Activated CD8-positive, alpha-beta memory T cell treated with anti-CD3 and anti-CD28 coated beads, Interleukin-2, amount 50 U/mL, for 48 hours (primary cell): ENCODE results near the gene THSD8.
A peak's percentile ranks its signal among the peaks of the same experiment; 100 is the strongest.

Experiments
- DNase-seq: peaks from one replicate; pipeline ENCODE4 v3.0.0-alpha.2; 2020

Gene THSD8

DNA sequence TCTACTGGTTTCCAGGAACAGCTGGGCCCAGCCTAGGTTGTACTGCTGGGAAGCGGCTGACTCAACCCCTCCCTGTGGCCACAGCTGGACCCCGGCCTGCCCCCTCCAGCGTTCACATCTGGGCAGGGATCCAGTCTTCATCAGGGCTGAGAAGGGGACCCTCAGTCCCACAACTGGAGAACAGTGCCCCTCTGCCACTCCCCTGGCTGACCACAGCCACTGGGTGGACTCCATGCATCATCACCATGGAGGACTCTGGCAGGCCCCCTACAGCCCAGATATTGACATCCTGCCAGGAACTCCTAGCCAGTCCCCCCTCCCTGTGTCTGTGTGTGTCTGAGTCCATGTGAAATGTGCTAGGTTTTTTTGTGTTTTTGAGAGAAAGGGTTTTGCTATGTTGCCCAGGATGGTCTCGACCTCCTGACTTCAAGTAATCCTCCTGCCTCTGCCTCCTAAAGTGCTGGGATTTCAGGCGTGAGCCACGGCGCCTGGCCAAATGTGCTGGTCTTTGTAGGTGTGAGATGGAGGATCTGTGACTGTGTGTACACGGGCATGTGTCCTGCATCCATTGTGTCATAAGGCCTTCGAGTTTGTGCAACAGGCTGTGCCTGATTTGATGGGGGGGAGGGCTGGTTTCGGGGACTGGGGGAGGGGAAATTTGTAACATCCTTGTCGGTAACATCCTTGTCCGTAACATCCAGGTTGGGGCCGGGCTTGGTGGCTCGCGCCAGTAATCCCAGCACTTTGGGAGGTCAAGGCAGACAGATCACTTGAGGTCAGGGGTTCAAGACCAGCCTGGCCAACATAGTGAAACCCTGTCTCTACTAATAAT is 22.5 kb upstream of the THSD8 start:
- DNase-seq = peak; percentile 62

DNA sequence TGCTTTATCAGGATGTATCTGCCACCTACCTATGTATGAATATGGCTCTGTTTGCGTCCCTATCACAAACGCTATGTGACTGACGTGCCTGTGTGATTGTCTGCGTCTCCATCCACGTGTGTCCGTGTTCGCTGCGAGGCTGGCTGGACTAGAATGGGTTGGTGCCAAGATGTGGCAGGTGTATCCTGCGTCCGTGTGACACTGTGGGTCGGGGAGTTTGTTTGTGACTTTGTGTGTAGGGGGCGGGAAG is 19.8 kb upstream of the THSD8 start:
- no peak for DNase-seq

DNA sequence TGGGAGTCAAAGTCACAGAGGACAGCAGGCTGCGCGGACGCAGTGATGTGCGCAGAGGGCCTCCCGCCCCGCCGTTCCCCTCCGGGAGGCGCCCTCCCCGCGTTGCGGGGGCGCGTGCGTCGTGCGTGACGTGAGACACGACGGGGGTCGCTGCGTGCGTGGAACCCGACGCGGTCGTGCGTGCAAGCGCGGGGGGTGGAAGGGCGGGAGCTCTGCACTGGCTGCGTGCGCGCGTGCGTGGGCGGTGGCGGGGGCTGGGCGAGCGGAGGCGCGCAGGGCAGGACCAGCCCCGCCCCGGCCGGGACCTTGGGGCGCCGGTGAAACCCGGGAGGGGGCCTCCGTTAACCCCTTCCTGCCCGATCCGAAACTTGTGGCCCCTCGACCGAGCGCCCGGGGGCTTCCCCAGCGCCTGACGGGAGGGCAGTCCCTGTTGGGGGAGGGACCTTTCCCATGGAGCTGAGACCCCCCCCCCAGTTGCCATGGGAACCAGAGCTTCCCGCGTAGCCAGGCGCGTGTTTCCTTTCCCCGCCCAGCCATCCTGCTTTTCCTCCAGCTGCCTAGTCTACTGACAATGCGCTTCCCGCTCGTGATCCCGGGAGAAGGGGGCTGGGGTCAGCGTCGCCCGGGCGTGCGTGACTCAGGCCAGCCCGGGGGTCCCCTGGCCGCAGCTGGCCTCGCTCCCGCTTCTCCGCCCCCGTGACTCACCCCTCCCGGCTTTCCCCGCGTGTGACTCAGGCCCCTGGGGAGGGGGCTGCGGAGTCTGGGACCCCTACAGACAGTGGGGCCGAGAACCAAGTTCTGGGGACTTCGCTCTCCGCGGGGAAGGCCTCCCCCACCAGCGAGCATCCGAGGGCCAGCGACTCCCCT is 19.2 kb upstream of the THSD8 start:
- peak; percentile 96 for DNase-seq

DNA sequence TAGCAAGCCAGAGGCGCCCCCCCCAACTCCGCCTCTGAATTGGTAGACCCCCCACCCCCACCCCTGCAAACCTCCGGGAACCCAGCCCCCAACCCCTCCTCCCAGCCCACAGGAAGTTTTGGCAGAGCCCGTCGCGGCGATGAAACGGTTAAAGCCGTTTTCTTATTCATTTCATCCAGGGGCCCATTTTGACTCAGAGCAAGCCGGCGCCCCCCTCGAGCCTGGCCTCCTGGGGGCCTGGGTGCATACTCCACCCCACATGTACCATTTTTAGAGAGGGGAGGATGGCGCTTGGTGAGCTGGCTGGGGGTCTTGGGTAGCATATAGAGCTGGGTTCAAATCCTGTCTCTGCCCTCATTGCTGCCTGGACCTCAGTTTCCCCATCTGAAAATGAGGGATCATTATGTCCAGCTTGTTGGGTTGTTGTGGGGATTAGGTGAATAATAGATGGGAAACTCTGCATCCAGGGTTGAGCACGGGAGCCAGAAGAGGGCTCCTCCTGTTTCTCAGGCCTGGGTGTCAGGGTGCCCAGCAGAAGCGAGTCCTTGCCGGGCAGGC is 18.5 kb upstream of the THSD8 start:
- peak; percentile 88 for DNase-seq

DNA sequence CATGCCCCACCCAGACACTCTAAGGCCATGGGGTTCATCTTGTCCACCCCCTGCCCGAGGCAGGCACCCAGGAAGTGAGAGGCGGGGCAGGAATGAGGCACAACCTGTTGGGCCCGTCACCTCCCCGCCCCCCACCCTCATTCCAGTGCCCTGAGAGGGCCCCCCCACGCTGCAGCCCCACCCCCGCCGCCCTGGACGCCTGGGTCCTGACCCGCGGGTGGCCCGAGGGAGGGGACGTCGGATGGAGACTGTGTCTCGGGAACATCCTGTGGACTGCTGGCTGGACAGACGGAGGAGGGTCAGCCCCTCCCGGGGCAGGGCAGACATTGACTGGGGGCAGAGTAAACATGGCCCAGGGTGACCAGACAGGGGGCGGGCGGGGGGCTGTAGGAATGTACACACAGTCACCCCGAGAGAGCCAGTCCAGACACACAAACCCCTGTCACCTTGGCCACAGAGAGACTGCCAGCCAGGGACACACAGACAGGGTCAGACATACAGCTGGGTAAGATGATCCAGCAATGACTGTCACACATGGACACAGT is 17.9 kb upstream of the THSD8 start:
- peak; percentile 63 for DNase-seq

DNA sequence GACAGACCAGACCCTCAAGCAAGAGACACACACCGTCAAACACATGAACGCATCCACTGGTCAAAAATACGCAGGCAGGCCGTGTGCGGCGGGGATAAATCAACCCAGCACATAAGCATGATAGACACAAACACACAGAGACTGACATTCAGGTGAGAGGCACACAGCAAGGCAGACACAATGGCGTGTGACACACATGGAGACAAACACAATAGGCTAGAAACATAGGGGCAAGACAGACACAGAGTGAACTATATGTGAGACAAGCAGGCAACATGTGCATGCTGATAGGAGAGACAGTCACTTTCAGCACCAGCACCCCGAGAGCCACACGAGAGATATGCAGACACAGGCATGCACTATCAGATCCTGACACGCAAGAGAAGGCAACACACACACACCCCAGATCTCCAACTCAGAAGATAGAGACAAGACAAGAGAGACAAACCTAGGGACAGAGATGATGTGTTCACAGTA is 17.4 kb upstream of the THSD8 start:
- DNase-seq = peak; percentile 65

DNA sequence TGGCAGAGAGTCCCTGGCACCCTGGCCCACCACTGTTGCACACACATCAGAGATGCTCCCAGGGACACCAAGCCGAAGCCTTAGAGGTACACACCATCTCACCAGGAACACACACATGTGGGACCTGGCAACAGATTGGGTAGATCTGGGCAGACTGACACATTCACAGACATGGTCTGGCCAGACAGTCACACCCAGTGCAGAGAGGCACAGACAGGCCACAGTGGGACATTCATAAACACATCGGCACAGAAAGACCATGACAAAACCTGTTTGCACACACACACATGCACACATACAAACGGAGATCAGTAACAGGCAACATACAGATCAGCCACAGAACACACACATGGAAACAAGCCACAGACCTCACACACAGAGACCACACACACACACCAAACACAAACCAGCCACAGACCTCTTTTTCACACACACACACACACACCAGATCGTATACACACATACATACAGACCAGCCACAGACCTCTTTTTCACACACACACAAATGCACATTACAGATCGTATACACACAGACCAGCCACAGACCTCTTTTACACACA is 16.9 kb upstream of the THSD8 start:
- peak; percentile 66 for DNase-seq

DNA sequence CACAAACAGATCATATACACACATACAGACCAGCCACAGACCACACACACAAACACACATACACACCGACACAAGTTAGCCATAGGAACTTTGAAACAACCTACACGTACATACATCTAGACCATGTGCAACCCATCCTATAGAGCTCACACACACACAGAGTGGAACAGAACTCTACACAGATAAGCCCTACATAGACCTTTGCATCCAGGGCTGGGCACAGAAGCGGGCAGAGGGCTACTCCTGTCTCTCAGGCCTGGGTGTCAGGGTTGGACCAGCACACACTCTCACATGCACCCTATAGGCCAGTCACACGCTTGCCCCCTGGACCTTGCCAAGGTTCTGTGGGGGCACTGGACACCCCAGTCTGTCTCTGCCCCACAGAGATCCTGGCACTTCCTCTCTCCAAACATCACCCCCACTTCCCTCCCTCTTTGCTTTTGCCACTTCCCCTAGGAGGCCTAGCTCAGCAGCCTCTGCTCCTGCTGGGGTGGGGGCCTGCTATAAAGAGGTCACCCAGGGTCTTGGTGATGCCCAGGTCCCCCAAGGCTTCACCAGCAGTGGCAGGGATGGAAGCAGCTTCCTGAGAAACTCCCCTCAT is 16.3 kb upstream of the THSD8 start:
- peak; percentile 65 for DNase-seq

DNA sequence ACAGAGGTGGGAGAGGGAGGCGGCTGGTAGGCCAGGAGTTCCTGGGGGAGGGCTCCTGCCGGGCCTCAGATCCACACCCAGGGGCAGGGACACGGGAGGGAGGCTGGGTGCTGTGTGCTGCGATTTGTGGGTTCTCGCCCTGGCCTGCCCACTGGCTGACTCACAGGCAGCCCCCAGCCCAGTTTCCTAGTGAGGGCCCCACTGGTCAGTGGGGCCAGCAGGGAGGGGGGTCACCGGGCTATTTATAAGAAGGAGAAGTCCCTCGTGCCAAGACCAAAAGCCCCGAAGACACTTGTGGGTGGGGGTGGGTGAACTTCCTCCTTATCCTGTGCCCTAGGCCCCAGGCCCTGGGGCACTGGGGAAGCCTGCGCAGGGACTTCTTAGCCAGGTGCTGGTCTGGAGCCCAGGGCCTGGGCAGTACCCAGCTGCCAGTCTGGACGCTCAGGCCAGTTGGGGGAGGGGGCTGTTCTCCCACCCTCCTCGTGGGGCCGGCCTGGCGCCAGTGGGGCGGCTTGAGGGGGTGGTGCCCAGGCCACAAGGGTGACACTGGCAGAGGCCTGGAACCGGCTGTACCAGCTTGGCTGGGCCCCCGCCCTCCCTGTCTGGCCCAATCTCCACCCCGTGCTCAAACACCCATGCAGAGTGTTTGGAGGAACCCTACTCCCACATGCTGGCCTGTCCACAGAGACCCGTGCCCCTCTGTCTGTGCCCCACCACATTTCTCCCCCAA is 15.6 kb upstream of the THSD8 start:
- DNase-seq = no peak

DNA sequence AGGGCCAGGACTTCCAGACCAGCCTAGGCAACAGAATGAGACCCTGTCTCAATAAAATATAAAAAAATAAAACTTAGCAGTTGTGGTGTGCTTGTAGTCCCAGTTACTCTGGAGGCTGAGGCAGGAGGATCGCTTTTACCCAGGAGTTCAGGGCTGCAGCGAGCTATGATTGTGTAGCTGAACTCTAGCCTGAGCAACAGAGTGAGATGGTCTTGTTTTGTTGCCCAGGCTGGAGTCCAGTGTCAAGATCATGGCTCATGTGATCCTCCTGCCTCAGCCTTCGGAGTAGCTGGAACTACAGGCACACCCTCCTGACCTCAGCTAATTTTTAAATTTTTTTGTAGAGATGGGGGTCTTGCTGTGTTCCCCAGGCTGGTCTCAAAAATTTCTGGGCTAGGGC is 14.9 kb upstream of the THSD8 start:
- DNase-seq = no peak

DNA sequence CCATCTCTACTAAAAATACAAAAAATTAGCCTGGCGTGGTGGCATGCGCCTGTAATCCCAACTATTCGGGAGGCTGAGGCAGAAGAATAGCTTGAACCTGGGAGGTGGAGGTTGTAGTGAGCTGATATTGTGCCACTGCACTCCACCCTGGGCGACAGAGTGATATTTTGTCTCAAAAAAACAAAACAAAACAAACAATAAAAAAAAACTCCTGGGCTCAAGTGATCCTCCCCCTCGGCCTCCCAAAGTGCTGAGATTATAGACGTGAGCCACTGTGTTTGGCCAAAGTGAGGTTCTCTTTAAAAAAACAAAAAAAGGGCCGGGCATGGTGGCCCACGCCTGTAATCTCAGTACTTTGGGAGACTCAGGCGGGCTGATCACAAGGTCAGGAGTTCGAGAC is 14.4 kb upstream of the THSD8 start:
- DNase-seq = no peak

DNA sequence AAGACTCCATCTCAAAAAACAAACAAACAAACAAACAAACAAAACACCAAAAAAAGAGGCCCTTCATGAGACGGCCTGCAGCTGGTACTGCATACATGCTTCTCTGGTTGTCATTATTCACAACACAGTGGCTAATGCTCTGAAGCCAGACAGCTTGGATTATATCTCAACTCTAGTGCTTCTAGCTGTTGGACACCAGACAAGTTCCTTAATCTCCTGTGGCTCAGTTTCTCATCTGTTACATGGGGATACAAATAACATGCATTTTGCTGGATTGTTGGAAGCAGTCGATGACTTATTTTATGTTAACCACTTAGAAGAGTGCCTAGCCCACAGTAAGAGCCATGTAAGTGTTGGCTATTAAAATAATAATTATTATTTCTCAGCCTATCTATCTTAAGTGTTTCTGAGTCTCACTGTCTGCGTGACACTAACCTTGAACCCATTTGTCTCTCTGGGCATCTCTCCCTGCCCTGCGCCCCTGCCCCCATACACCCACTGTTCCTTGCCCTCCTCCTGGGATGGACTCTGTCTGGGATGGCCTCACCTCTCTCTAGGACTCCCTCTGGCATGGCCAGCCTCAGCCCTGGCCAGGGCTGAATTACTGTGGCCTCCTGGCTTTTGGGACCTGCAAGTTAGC is 13.7 kb upstream of the THSD8 start:
- DNase-seq = no peak

DNA sequence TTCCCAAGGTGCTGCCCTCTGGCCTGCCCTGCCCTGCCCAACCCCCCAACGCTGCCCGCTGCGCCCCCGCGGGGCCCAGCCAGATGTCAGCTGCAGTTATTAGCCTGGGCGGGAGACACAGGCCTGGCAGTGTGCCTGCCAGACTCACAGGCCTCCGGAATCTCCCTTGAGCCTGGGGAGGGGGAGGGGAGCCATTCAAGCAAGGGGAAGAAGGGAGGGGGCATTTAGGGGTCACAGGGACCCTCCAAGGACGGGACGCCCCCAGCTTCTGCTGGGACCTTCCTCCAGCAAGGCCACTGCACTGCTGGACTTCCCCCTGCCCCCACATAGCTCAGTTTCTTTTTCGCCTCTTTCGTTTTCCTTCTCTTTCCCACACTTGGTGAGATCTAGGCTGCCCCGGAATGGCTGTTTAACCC is 13.2 kb upstream of the THSD8 start:
- DNase-seq = peak; percentile 72

DNA sequence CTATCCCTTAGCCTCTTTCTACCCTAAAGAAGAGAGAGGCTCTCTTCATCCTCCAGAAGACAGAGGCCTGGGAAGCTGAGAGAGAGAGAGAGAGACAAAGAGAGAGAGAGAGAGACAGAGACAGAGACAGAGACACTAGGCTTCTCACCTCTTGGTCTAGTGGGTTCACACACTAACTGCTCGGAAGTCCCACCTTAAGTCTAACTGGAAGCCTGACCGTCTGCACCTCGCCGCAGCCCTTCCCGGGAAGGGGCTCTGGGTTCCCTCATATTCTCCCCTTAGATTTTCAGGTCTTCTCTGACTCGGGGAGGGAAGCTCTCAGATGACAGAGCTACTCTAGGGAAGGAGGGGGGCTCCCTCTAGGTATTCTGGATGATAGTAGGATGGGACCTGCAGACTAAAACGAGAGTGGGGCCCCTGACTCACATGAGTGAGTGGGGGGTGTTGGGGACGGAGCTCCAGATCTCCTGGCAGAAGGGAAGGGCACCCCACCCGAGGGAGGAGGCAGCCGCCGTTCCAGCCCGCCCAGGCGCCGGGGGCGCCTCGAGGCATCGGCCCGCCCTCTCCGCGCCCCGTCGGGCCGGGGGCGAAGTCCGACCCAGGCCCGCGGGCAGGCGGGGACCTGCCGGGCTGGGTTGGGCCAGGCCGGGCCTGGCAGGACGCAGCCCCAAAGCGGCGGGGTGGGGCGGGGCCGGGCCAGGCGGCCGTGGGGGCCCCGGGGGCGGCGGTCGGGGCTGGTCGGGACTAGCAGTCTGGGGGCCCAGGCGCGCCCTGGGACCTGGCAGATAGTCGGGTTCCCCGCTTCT is 12.6 kb upstream of the THSD8 start:
- DNase-seq = no peak

DNA sequence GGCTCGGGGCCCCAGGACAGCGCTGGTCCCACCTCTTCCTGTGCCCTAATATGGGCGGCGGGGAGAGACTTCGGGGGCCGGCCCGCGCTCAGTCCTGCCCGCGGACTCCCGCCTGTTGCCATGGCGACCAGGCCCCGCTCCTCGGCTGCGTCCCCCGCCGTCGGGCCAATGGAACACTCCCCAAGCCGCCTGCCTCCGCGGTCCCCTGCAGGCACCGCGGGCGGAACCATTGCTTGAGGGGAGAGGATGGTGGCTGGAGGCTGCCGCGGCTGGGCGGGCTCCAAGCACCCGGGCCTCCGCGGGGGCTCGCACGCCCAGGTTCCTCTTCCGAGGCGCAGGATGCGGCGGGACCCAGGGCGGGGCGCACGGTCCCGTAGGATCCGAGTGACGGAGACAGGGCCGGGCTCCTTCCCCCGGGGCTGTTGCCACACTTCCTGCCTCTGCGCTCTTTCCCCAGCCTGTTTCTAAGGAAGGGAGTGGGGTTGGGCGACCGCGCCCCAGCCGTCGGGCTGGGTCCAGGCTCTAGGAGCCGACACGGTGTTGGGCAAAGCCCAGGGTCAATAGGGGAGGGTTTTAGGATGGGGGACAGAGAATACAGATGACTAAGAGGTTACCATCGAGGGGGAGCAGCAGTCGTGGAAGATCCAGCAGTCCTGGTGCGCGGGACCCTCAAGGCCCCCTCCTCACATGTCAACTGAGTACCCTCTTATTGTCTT is 11.8 kb upstream of the THSD8 start:
- DNase-seq = peak; percentile 98

DNA sequence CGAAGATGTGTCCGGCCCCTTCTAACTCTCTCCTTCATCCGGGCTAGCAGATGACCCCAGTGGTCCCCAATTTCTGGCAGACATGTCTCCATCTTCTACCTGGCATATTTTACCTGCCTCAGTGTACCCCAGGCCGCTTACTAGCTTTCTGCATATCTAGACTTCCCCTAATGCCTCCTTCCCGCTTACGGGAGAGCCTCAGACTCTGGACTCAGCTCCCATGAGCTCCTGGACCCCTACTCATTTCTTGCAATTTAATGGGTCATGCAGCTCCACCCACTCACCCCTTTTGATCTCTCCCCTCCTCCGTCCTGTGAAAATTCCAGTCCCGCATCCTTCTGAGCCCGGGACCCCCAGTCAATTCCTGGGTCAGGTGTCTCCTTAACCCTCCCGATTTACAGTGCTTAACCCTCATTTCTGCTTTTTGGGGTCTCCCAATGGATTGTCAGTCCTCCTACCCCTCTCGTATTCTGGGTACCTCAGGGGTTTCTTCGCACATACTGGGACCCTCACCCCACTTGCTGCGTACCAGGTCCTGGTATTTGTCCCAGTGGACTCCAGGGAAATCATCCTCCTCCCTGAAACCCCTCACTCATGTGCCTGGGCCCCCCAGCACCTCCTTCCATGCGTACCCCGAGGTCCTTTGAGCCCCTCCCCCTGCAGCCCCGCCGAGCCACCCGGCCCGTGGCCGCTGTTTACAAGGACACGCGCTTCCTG is 11.1 kb upstream of the THSD8 start:
- DNase-seq = peak; percentile 66

DNA sequence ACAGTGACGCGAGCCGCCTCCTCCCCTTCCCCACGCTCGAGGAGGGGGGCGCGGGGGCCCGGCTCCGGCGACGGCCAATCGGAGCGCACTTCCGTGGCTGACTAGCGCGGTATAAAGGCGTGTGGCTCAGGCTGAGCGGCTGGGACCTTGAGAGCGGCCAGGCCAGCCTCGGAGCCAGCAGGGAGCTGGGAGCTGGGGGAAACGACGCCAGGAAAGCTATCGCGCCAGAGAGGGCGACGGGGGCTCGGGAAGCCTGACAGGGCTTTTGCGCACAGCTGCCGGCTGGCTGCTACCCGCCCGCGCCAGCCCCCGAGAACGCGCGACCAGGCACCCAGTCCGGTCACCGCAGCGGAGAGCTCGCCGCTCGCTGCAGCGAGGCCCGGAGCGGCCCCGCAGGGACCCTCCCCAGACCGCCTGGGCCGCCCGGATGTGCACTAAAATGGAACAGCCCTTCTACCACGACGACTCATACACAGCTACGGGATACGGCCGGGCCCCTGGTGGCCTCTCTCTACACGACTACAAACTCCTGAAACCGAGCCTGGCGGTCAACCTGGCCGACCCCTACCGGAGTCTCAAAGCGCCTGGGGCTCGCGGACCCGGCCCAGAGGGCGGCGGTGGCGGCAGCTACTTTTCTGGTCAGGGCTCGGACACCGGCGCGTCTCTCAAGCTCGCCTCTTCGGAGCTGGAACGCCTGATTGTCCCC is 10.4 kb upstream of the THSD8 start, which contains the start of gene JUNB:
Gene JUNB, plus strand, starts transcription at position 142 of the 706 bp plus-strand sequence. Its CDS starts 286 bp downstream, at position 428.
- peak; percentile 99 for DNase-seq

DNA sequence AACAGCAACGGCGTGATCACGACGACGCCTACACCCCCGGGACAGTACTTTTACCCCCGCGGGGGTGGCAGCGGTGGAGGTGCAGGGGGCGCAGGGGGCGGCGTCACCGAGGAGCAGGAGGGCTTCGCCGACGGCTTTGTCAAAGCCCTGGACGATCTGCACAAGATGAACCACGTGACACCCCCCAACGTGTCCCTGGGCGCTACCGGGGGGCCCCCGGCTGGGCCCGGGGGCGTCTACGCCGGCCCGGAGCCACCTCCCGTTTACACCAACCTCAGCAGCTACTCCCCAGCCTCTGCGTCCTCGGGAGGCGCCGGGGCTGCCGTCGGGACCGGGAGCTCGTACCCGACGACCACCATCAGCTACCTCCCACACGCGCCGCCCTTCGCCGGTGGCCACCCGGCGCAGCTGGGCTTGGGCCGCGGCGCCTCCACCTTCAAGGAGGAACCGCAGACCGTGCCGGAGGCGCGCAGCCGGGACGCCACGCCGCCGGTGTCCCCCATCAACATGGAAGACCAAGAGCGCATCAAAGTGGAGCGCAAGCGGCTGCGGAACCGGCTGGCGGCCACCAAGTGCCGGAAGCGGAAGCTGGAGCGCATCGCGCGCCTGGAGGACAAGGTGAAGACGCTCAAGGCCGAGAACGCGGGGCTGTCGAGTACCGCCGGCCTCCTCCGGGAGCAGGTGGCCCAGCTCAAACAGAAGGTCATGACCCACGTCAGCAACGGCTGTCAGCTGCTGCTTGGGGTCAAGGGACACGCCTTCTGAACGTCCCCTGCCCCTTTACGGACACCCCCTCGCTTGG is 9.6 kb upstream of the THSD8 start:
- peak; percentile 88 for DNase-seq
